Neutrophil (primary cell): ENCODE results near the gene FAM227B.

Source experiments
- H3K27ac ChIP-seq: fragments of 200-600 bp; sonication (generic); 2 replicates; pipeline ENCODE4 v1.5.1; 2016; ENCODE audit warnings: mild to moderate bottlenecking, moderate library complexity
- H3K27me3 ChIP-seq: fragments of 200-600 bp; sonication (generic); 2 replicates; pipeline ENCODE4 v1.6.0; 2016; ENCODE audit warnings: mild to moderate bottlenecking
- H3K36me3 ChIP-seq: fragments of 200-600 bp; sonication (generic); 2 replicates; pipeline ENCODE4 v1.5.1; 2017
- H3K4me1 ChIP-seq, 2 experiments: fragments of 200-600 bp in 1 of 2; sonication (generic) in 1 of 2; 1 replicate in 1 of 2; 2 replicates in 1 of 2; pipeline versions ENCODE4 v1.5.1 to v1.6.1; 2013 to 2016; ENCODE audit warnings: low read depth in 1 of 2, low read length in 1 of 2, mild to moderate bottlenecking in 1 of 2, moderate library complexity in 1 of 2; ENCODE audit not compliant: control insufficient read depth in 1 of 2, insufficient read depth in 1 of 2
- H3K4me3 ChIP-seq, 2 experiments: fragments of 200-600 bp in 1 of 2; sonication (generic) in 1 of 2; 1 replicate in 1 of 2; 2 replicates in 1 of 2; pipeline ENCODE4 v1.5.1; 2013 to 2016; ENCODE audit warnings: low read depth in 1 of 2, low read length in 1 of 2, mild to moderate bottlenecking in 1 of 2, moderate library complexity in 1 of 2
- H3K9me3 ChIP-seq: fragments of 200-600 bp; sonication (generic); 2 replicates; pipeline ENCODE4 v1.5.1; 2016
- TF ChIP-seq, protein P1 (sequence below): fragments of 200-600 bp; sonication (generic); IDR thresholded peaks from 2 replicates; pipeline ENCODE4 v1.5.1; 2016; ENCODE audit warnings: antibody characterized with exemption

Gene FAM227B

DNA sequence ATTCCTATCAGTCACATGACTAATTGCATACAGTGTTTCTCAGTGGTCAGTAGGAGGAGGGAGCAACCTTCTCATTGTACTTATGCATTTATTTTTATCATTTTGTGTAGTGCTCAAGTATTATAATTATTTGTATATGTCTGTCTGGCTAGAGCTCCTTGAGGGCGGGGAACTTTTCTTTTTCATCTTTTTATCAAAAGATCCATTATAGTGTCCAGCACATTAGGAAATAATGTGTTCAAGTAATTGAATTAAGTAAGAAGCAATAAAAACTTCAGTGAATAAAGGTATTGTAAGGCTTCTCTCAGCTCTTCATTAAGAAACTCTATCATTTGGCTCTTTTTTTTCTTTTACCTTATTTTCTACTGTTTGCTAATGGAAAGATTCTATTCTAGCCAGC, 178.8 kb downstream of the FAM227B start:
- no peaks in the 10 kb centered on the region for H3K9me3 ChIP-seq
- H3K4me1 ChIP-seq: peaks cover 9 to 11% of the 10 kb centered on the region in 2 experiments
- no peak overlapping the region for H3K4me3 ChIP-seq
- H3K27ac ChIP-seq: no peak overlapping the region
- H3K36me3 ChIP-seq: no peaks in the 10 kb centered on the region
- no peaks in the 10 kb centered on the region for H3K27me3 ChIP-seq
- TF ChIP-seq, protein P1, sequence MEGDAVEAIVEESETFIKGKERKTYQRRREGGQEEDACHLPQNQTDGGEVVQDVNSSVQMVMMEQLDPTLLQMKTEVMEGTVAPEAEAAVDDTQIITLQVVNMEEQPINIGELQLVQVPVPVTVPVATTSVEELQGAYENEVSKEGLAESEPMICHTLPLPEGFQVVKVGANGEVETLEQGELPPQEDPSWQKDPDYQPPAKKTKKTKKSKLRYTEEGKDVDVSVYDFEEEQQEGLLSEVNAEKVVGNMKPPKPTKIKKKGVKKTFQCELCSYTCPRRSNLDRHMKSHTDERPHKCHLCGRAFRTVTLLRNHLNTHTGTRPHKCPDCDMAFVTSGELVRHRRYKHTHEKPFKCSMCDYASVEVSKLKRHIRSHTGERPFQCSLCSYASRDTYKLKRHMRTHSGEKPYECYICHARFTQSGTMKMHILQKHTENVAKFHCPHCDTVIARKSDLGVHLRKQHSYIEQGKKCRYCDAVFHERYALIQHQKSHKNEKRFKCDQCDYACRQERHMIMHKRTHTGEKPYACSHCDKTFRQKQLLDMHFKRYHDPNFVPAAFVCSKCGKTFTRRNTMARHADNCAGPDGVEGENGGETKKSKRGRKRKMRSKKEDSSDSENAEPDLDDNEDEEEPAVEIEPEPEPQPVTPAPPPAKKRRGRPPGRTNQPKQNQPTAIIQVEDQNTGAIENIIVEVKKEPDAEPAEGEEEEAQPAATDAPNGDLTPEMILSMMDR: no peak

DNA sequence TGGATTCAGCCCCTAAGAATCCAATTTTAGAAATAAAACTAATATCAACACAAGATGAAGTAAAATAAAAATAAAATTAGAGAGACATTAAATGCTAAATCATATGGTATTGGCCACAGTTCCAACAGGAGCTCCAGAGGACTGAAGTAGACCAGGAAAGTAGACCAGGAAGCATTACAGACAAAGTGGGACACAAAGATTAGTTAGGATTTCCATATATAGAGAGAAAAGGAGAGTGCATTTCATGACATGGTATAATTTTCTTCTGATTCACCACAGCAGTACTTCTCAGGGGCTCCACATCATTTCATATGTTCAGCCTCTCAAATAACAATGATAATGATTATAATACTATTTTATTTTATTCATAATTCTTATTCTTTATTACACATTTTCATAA, 179.3 kb downstream of the FAM227B start:
- TF ChIP-seq, protein P1: no peak
- no peak overlapping the region for H3K27ac ChIP-seq
- peaks cover 9 to 11% of the 10 kb centered on the region in 2 experiments for H3K4me1 ChIP-seq
- H3K36me3 ChIP-seq: no peaks in the 10 kb centered on the region
- no peaks in the 10 kb centered on the region for H3K27me3 ChIP-seq
- H3K9me3 ChIP-seq: no peaks in the 10 kb centered on the region
- H3K4me3 ChIP-seq: no peak overlapping the region

DNA sequence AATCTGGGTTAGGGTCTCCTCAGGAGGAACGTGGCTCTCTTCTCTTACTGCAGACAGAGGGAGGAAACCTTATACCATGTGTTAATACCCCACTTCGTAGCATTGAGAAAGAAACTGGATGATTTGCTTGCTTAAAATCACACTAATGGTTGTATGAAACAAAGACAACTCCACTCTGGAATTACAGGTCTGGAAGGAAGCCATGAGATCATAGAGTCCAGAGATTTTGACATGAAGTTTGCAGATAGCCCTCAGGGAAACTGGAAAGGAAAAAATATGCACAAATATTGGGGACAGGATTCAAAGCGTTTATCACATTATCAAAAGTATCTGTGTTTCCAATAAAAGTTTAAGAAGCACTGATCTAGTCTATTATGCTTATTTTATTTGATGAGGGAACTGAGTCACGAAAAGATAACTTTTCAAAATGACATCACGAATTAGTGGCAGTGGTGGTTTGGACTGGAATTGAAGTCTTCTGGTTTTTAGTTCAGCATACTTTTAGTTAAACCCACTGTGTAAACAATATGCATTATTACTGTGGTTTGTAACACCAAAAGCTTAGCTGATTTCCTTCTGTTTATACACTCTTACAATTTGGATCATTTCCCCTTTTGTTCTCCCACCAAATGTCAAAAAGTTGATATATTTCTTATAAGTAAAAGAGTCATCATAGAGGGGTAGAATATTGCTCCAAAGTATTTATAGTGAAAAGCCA, 180.8 kb downstream of the FAM227B start:
- no peaks in the 10 kb centered on the region for H3K36me3 ChIP-seq
- no peak overlapping the region for H3K27ac ChIP-seq
- H3K9me3 ChIP-seq: no peaks in the 10 kb centered on the region
- TF ChIP-seq, protein P1: no peak
- no peak overlapping the region for H3K4me3 ChIP-seq
- no peaks in the 10 kb centered on the region for H3K27me3 ChIP-seq
- peaks cover 9 to 11% of the 10 kb centered on the region in 2 experiments for H3K4me1 ChIP-seq

DNA sequence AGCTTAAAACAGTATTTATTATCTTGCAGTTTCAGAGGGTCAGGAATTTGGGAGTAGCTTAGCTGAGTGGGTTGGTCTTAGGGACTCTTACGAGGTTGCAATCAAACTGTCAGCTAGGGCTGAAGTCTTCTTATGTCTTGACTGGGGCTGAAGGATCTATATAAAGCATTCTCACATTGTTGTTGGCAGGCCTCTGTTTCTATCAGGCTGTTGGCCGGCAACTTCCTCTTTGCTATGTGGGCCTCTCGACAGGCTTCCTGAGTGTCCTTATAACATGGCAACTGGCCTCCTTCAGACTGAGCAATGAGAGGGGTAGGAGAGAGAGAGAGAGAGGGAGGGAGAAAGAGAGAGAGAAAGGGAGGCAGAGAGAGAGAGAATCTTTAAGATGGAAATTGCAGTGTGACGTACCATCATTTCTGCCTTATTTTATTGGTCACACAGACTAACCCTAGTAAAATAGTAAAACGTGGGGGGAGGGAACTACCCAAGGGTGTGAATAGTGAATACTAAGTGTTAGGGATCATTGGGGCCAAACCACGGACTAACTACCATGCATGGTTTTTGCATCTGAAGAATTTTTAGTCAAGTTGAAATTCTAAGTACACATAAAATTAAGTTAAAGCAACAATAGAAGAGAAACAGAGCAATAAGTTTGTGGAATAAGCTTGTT, 181.5 kb downstream of the FAM227B start:
- peaks cover 9 to 11% of the 10 kb centered on the region in 2 experiments for H3K4me1 ChIP-seq
- H3K27me3 ChIP-seq: no peaks in the 10 kb centered on the region
- H3K4me3 ChIP-seq: no peak overlapping the region
- no peaks in the 10 kb centered on the region for H3K36me3 ChIP-seq
- peak overlapping the region; percentile 30 for H3K27ac ChIP-seq
- H3K9me3 ChIP-seq: no peaks in the 10 kb centered on the region
- TF ChIP-seq, protein P1: no peak

DNA sequence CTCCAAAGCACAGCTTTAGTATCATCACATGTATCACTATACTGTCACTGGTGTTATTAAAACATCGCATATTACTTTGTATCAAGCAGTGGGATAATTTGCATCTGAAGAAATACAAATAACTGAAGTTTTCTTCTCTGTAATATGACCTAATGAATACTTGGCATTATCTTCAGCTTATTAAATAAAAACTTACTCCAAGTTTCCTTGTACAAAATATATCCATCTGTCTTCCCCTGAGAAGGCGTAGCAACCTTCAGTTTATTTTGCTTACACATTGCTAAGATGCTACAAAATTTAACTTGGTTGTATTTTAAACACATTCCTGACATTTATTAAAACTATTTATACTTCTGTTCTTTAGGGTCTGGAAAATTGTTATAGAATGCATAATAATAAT, 183.9 kb downstream of the FAM227B start:
- Histone ChIP-seq H3K4me3 (no peak overlapping the region), H3K9me3 (no peaks in the 10 kb centered on the region), H3K36me3 (no peaks in the 10 kb centered on the region), H3K27me3 (no peaks in the 10 kb centered on the region), H3K27ac (no peak overlapping the region), H3K4me1 (peaks cover 9 to 11% of the 10 kb centered on the region in 2 experiments)
- TF ChIP-seq, protein P1: no peak
